MCF 10A (cell line): ENCODE data around the gene ARL14. TPM values are rescaled to one million over a fixed set of nuclear protein-coding genes. Genes with fewer than 3 reads are reported as not detected.

Experiments
- BruUV-seq: library from RNA; stranded (reverse); fragments of 400-500 nt; replicated peaks from 2 replicates; lab custom pipeline; 2021; lab: Mats Ljungman, UMichigan
- CTCF ChIA-PET: fragments of 300-600 bp; sonication (Branson Sonifier 250); formaldehyde crosslinking; extraction: SDS; loops from one replicate; lab custom pipeline; 2021; ENCODE audit warnings: antibody characterized with exemption, inconsistent platforms; lab: Yijun Ruan, JAX
- POLR2A ChIA-PET: fragments of 300-600, 350-650 bp; sonication (Branson Sonifier 250); formaldehyde crosslinking; extraction: SDS; loops from one replicate; lab custom pipeline; 2020; ENCODE audit warnings: antibody characterized with exemption, inconsistent platforms; lab: Yijun Ruan, JAX
- DNase-seq: peaks from one replicate; pipeline ENCODE4 v3.0.0-alpha.2; 2018; ENCODE audit not compliant: unreplicated experiment
- H3K27ac Mint-ChIP-seq: one replicate; pipeline ENCODE4 v1.8.0; 2022; ENCODE audit warnings: mild to moderate bottlenecking, low read depth, mixed read lengths; ENCODE audit not compliant: unreplicated experiment
- H3K27me3 Mint-ChIP-seq: one replicate; pipeline ENCODE4 v1.8.0; 2022; ENCODE audit warnings: mixed read lengths; ENCODE audit not compliant: insufficient read depth, unreplicated experiment
- H3K36me3 Mint-ChIP-seq: one replicate; pipeline ENCODE4 v1.8.0; 2022; ENCODE audit warnings: mild to moderate bottlenecking, moderate library complexity, mixed read lengths; ENCODE audit not compliant: insufficient read depth, unreplicated experiment
- H3K4me1 Mint-ChIP-seq: one replicate; pipeline ENCODE4 v1.8.0; 2022; ENCODE audit warnings: mixed read lengths; ENCODE audit not compliant: insufficient read depth, unreplicated experiment
- H3K4me3 Mint-ChIP-seq: one replicate; pipeline ENCODE4 v1.8.0; 2022; ENCODE audit warnings: mild to moderate bottlenecking, moderate library complexity, mixed read lengths; ENCODE audit not compliant: unreplicated experiment
- H3K9me3 Mint-ChIP-seq: one replicate; pipeline ENCODE4 v1.8.0; 2022; ENCODE audit warnings: mixed read lengths; ENCODE audit not compliant: unreplicated experiment
- intact Hi-C: fragments of 100-400 bp; cut with micrococcal nuclease; formaldehyde crosslinking; loops from 2 replicates; pipeline ENCODE4 v1.14.1; 2022
- total RNA-seq: library from RNA; stranded (reverse); gene quantifications from 2 replicates; pipeline ENCODE4 v1.2.3, GENCODE V29; 2022
- TF ChIP-seq, protein P1 (sequence below): fragments of 200-600 bp; IDR thresholded peaks from one replicate; pipeline ENCODE4 v1.8.0; 2022; ENCODE audit warnings: antibody characterized with exemption, mild to moderate bottlenecking; ENCODE audit not compliant: unreplicated experiment

The ARL14 gene
- total RNA-seq, 1 experiment from 2014 or later = 0.72 TPM

DNA sequence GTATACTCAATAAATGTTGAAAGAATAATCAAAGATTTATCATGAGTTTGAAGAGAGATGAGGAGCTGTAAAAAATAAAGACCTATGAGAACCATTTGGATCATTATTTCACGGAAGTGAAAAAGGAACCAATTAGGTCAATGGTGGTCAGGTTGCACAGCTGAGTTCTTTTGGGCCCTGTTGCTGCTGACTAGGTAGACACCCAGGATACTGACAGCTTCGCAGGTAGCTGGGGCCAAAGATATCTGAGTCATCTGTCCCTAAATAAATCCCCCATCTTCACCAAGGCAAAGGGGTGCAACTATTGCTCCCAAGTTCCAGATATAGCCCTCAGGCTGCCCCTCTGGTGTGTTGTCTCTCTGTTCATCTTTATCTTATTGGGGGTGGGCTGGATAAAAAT, 5.0 kb upstream of the ARL14 start:
- ChIA-PET POLR2A (no interaction called here), CTCF (interaction anchor here (0.7 kb wide), 1 partner anchor 28 kb away, joined by 3 read pairs; no protein-coding TSS in a partner anchor)
- H3K4me1 Mint-ChIP-seq = peaks cover 27% of the 10 kb centered on the region
- peaks cover 6% of the 10 kb centered on the region for H3K36me3 Mint-ChIP-seq
- DNase-seq = no peak
- no TSS peak for BruUV-seq
- intact Hi-C loops = loop anchor here (10.0 kb wide), 1 partner anchor 83 kb away; the partner anchor contains the start of gene PPM1L
- TF ChIP-seq, protein P1, sequence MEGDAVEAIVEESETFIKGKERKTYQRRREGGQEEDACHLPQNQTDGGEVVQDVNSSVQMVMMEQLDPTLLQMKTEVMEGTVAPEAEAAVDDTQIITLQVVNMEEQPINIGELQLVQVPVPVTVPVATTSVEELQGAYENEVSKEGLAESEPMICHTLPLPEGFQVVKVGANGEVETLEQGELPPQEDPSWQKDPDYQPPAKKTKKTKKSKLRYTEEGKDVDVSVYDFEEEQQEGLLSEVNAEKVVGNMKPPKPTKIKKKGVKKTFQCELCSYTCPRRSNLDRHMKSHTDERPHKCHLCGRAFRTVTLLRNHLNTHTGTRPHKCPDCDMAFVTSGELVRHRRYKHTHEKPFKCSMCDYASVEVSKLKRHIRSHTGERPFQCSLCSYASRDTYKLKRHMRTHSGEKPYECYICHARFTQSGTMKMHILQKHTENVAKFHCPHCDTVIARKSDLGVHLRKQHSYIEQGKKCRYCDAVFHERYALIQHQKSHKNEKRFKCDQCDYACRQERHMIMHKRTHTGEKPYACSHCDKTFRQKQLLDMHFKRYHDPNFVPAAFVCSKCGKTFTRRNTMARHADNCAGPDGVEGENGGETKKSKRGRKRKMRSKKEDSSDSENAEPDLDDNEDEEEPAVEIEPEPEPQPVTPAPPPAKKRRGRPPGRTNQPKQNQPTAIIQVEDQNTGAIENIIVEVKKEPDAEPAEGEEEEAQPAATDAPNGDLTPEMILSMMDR = no peak
- H3K27me3 Mint-ChIP-seq = no peaks in the 10 kb centered on the region
- H3K4me3 Mint-ChIP-seq = no peak overlapping the region
- no peak overlapping the region for H3K27ac Mint-ChIP-seq
- H3K9me3 Mint-ChIP-seq = peaks cover 6% of the 10 kb centered on the region

DNA sequence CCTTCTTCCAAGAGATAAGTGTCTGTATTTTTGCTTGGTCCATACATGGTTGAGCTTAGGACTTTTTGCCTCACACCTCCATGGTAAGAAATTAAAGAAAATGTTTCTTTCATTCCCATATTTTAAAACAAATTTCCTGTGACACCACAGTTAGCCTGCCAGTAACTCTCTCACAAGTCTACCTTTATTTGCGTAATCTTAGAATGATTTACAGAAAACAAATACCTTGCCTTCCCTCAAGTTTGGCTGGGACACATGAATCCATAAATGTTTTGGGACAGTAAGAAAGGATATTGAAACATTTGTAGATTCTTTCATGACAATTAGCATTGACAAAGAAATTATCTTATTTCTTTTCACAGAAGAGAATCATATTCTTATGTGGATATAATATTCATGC, 3.8 kb upstream of the ARL14 start:
- intact Hi-C loops = loop anchor here (10.0 kb wide), 1 partner anchor 82 kb away; the partner anchor contains the start of gene PPM1L
- H3K27me3 Mint-ChIP-seq = no peaks in the 10 kb centered on the region
- no TSS peak for BruUV-seq

GRCh38 chr3:160675566-160676124, 1.3 kb upstream of the ARL14 start:
- no peaks in the 10 kb centered on the region for H3K27me3 Mint-ChIP-seq
- POLR2A ChIA-PET = interaction anchor here (0.7 to 1.7 kb wide), 7 partner anchors 9 to 746 kb away, joined by 3 to 5 read pairs (median 4); partner anchors contain the start of gene KPNA4
- H3K36me3 Mint-ChIP-seq = peaks cover 6% of the 10 kb centered on the region
- peaks cover 36% of the 10 kb centered on the region for H3K4me1 Mint-ChIP-seq
- no TSS peak for BruUV-seq
- intact Hi-C loops = loop anchor here (5.0 to 10.0 kb wide), 2 partner anchors 79 to 108 kb away; partner anchors contain the start of genes KPNA4 and PPM1L
- TF ChIP-seq, protein P1 = no peak
- DNase-seq = peak; percentile 47
- no peak overlapping the region for H3K4me3 Mint-ChIP-seq
- H3K9me3 Mint-ChIP-seq = peaks cover 6% of the 10 kb centered on the region
- peak overlapping the region; percentile 26 for H3K27ac Mint-ChIP-seq
- CTCF ChIA-PET = interaction anchor here (0.7 kb wide), 1 partner anchor 30 kb away, joined by 3 read pairs; no protein-coding TSS in a partner anchor

More for the DNA sequence above, 3.8 kb upstream of the ARL14 start:
- peaks cover 6% of the 10 kb centered on the region for H3K36me3 Mint-ChIP-seq
- ChIA-PET POLR2A (interaction anchor here (1.0 kb wide), 1 partner anchor 107 kb away, joined by 3 read pairs; no protein-coding TSS in a partner anchor), CTCF (interaction anchor here (1.2 kb wide), 1 partner anchor 13 kb away, joined by 5 read pairs; no protein-coding TSS in a partner anchor)
- peaks cover 6% of the 10 kb centered on the region for H3K9me3 Mint-ChIP-seq
- H3K27ac Mint-ChIP-seq = no peak overlapping the region
- TF ChIP-seq, protein P1 = no peak
- H3K4me1 Mint-ChIP-seq = peaks cover 24% of the 10 kb centered on the region
- H3K4me3 Mint-ChIP-seq = no peak overlapping the region
- no peak for DNase-seq

DNA sequence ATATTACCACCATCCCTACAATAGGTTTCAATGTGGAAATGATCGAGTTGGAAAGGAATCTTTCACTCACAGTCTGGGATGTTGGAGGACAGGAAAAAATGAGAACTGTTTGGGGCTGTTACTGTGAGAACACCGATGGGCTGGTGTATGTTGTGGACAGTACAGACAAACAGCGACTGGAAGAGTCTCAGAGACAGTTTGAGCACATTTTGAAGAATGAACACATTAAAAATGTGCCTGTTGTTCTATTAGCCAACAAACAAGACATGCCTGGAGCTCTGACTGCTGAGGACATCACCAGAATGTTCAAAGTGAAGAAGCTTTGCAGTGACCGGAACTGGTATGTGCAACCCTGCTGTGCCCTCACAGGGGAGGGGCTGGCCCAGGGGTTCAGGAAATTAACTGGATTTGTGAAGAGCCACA, 510 bp downstream of the ARL14 start:
- H3K4me3 Mint-ChIP-seq = peak overlapping the region; percentile 71
- H3K9me3 Mint-ChIP-seq = peaks cover 6% of the 10 kb centered on the region
- H3K4me1 Mint-ChIP-seq = peaks cover 36% of the 10 kb centered on the region
- peaks cover 6% of the 10 kb centered on the region for H3K36me3 Mint-ChIP-seq
- TF ChIP-seq, protein P1 = no peak
- ChIA-PET POLR2A (interaction anchor here (0.6 to 3.8 kb wide), 21 partner anchors 9 to 957 kb away, joined by 3 to 124 read pairs (median 4); partner anchors contain the start of genes KPNA4, PPM1L and TRIM59), CTCF (interaction anchor here (0.6 to 3.1 kb wide), 6 partner anchors 9 to 545 kb away, joined by 3 to 25 read pairs (median 4); no protein-coding TSS in a partner anchor)
- H3K27me3 Mint-ChIP-seq = no peaks in the 10 kb centered on the region
- BruUV-seq = TSS peak; percentile 91
- DNase-seq = peak; percentile 35
- intact Hi-C loops = loop anchor here (5.0 to 10.0 kb wide), 2 partner anchors 77 to 110 kb away; partner anchors contain the start of genes KPNA4 and PPM1L
- H3K27ac Mint-ChIP-seq = peak overlapping the region; percentile 95
